Testis (tissue), 2 donors: Measurements from ENCODE around the gene ZNF71.

Source experiments
- CTCF ChIP-seq, 3 experiments: fragments of 450-650 bp in 2 of 3; fragments of 200-600 bp in 1 of 3; sonication (generic) in 1 of 3; IDR thresholded peaks; one replicate each; pipeline ENCODE4 v1.5.1; 2016 to 2019; ENCODE audit warnings: antibody characterized with exemption in 3 of 3, mild to moderate bottlenecking in 2 of 3, moderate library complexity in 1 of 3
- POLR2A ChIP-seq: fragments of 450-650 bp; IDR thresholded peaks from one replicate; pipeline ENCODE4 v1.6.1; 2017; ENCODE audit warnings: antibody characterized with exemption, mild to moderate bottlenecking, moderate library complexity

GRCh38 chr19:56603829-56604228, 8.7 kb downstream of the ZNF71 start:
- TF ChIP-seq CTCF (IDR thresholded peaks at IDR 0.05) (no peak), POLR2A (no peak)
